ENCODE results near the gene NPM3.
"Not testable (repeated sequence)": the region's sequence is repeated elsewhere in the genome, so short reads cannot be mapped to it uniquely, and the experiment has no call there.

NPM3 gene

DNA sequence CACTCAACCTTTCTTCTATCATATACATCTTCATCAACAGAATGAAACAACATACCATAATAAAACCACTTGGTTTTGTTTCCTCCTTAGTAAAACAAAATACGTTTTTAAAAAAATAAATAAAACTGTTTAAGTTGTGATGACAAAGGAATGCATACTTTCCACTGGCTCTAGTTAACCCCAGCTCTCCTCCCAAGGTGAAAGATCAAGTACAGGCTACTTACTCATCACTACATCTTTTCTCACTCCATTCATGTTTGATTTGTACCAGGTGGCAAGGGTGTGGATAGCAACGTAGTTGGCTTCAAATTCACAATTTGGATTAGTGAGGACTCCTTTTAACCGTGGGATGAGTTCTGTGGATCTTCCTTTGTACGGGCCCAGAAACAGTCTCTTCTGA, 20.3 kb upstream of the NPM3 start:
- no peak for DNase-seq (ENCODE audit: low spot score)

DNA sequence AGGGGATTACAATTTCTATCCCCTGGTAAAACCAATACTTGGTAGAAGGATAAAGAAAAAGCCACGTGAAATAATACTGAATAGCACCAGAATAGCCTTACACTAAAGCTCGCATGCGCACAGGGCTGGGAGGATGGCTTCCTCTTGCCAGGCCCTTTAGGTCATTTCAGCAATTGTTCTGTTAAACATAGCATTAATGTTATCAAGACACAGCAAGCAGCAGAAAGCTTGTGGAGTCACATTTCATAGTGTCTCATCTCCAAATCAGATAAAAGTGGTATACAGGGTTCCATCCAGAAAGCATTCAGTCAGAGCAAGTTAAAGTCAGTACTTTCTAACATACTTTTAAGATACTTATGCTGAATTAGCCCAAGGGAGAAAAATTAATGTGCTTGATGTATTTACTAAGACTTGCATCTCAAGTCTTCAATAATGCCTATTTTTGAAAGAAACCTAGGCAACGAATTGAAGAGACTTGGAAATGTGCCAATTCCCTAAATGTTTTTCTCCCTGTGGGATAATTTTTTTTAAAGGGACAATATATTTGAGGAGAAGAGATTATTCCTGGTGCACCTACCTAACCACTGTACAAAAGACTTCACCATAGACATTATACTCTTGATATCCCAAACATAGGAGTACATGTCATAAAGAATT, 14.3 kb upstream of the NPM3 start:
- DNase-seq (ENCODE audit: low spot score), result no peak

DNA sequence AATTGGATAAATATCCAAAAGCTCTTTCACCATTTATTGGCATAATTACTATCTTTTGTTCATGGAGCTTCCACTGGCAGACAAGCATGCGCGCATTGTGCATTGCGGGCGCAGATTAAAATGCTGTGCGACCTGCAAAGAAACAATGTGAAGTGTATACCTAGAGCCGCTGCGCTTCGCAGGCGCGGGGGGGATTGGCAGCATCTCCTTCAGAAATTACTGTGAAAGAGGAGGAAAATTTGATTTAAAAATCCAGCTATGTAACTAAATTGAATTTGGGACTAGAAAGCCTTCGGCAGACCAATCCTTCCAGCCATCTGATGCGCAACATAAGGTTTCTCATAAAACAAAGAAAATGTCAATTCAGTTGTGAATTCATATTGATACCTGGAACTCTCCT, 10.3 kb upstream of the NPM3 start:
- no peak for DNase-seq (ENCODE audit: low spot score)

DNA sequence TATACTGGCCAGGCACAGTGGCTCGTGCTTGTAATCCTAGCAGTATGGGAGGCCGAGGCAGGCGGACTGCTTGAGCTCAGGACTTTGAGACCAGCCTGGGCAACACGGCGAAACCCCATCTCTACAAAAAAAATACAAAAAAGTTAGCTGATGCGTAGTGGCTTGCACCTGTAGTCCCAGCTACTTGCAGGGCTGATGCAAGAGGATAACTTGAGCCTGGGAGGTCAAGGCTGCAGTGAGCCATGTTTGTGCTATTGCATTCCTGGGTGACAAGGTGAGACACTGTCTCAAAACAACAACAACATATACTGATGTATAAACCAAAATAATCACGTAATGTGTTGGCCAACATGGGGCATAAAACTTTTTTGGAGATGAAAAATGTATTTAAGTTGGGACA, 6.4 kb upstream of the NPM3 start:
- DNase-seq (ENCODE audit: low spot score), result no peak

- not testable (repeated sequence) for DNase-seq (ENCODE audit: low spot score)
Measured at GRCh38 chr10:101789231-101789630, 6.0 kb upstream of the NPM3 start.

DNA sequence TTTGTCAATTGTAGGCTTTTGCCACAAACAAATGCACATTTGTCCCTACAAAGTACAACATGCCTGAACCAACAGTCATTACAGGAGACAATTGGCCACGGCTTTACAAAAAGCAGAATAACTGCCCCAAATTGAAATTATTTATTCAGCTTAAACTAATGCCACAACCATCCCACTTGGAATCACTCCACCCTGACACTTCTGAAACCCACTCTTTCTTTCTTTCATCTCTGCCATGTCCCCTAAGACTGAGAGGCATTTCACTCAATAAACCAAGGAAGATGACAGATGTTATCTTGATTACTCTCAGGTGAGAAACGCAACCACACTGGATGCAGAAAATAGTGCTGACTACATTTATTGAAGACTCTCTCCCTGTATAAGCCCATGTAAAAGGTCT, 2.6 kb upstream of the NPM3 start:
- DNase-seq (ENCODE audit: low spot score), result no peak

- DNase-seq (ENCODE audit: low spot score), result no peak
Measured at GRCh38 chr10:101784558-101784957, 1.3 kb upstream of the NPM3 start.

- no peak for DNase-seq (ENCODE audit: low spot score)
Measured at GRCh38 chr10:101783736-101784118, 481 bp upstream of the NPM3 start.

DNA sequence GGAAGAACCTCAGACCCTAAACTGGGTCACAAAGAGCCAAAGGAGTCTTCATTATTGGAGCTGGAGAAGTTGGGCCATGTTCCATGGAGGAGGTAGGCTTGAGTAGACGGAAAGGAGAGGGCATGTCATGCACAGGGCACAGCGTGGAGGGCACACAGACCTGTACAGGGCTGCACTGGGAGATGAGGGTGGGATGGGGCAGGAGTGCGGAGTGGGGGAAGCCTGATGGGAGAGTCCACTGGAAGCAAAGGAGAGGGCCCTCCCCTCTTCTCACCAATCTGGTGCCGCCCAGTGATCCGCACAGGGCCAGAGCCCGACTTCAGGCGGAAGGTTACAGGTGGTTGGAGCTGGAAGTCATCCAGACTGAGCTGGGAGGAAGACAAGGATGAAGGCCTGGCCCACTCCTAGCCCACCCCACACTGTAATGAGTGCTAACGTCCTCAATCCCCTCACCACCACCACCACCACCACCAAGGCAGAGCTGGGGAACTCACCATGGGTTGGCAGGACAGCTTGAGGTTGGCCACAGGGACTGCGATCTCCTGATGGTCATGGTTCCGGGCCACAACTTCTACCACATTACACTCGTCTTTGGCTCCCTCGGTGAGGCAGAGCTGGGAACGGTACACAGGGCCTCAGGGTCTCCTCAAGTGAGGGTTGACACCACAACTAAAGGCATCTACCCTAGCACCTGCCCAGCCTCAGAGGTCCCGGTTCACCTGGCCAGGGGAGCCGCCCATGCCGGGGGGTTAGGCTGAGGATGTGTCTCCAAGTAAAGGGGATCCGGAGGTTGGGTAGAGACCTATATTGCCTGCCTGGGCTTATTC, 1.0 kb downstream of the NPM3 start:
- DNase-seq (ENCODE audit: low spot score), result no peak

- DNase-seq (ENCODE audit: low spot score), result no peak
Measured at GRCh38 chr10:101781655-101781983, 1.6 kb downstream of the NPM3 start.

DNA sequence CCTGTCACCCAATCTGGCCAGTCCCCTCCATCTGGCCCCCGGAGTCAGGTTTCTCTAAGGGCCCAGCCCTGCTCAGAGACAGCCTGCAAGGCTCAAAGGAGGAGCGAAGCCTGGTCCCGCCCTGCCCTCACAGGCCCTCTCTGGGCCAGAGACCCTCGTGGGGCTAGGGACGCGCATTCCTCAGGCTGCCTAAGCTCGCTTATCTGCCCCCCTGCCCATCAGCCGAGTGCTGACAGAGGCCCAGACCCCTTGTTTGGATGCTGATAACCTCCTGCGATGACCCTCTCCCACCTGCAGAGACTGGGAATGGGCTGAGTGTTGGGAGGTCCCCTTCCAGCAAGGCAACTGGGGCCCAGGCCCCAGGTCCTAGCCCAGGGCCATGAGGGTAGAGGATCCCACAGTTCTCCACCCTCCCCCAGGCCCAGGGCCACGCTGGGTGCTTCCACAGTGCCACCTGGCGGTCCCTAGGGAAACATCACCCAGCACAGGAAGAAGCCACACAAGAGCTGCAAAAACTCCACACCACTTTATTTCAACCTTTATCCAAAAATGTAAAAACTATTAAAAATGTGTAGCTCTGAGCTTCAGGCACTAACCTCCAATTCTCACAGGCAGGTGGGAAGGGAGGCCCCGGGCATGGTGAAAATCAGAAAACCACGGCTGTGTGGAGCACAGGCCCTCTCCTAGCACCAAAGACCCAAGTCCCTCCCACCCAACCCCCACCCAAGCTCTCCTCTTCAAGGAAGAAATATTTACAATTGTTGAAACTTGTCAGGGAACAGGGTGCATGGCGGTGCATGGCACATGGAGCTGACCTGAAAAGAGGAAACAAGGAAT, 2.2 kb downstream of the NPM3 start:
- peak; percentile 59 for DNase-seq (ENCODE audit: low spot score)

DNA sequence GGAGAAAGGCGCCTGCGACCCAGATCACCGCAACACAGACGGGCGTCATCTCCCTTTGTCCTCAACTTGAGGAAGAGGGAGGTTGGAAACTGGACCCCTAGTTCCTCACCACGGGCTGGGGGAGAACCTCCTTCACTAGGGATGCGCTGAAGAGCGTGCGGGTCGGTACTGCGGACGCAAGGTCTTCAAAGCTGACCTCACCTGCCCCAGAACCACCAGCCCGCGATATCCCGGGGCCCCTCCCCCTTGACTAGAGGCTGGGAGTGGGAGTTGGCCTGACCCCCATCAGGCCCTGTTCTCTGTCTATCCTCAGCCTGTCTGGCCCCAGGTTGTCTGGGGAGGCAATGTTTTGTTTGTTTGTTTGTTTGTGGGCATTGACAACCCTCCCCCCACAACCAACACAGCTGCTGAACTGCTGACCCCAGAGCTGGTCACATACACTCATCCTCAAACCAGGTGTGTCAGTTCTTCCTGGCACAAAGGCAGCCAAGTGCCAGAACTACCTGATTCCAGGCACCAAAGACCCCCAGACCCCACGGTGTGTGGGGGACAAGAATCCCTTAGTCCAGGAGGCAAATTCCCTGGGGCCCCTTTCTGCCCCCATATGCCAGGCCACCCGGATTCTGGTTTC, 2.9 kb downstream of the NPM3 start:
- no peak for DNase-seq (ENCODE audit: low spot score)

GRCh38 chr10:101779544-101780186, 3.6 kb downstream of the NPM3 start:
- DNase-seq (ENCODE audit: low spot score), result peak; percentile 34

- no peak for DNase-seq (ENCODE audit: low spot score)
Measured at GRCh38 chr10:101778781-101779543, 4.3 kb downstream of the NPM3 start.

GRCh38 chr10:101778151-101778780, 5.0 kb downstream of the NPM3 start:
- DNase-seq (ENCODE audit: low spot score), result no peak

GRCh38 chr10:101777619-101778145, 5.6 kb downstream of the NPM3 start:
- no peak for DNase-seq (ENCODE audit: low spot score)

DNA sequence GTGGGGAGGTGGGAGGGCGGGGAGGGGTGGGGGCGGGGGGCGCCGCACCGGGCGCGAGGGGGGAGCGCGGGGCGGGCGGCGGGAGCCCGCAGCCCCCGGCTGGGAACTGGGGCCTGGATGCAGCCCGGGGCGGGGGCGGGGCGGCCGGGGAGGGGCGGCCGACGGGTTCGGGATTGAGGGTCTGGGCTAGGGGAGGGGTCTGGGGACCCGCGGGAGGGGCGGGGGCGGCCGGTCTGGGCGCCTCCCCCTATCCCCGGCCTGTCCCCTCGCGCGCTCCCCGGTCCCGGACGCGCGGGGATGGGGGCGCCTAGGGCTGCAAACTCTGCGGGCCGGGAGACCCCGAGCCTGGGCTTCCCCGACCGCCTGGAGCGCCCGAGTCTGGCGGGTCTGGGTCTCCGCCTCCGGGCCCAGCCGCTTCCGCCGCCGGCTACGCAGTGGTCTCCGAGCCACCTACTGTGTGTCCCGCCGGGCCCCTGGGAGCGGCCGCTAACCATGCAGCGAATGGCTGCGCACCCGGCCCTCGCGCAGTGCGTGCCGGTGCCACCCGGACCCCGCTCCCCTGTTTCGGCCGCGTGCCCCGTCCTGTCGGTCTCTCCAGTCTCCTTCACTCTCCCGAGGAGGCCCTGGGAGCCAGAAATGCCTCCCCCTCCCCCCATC, 7.0 kb downstream of the NPM3 start:
- no peak for DNase-seq (ENCODE audit: low spot score)

DNA sequence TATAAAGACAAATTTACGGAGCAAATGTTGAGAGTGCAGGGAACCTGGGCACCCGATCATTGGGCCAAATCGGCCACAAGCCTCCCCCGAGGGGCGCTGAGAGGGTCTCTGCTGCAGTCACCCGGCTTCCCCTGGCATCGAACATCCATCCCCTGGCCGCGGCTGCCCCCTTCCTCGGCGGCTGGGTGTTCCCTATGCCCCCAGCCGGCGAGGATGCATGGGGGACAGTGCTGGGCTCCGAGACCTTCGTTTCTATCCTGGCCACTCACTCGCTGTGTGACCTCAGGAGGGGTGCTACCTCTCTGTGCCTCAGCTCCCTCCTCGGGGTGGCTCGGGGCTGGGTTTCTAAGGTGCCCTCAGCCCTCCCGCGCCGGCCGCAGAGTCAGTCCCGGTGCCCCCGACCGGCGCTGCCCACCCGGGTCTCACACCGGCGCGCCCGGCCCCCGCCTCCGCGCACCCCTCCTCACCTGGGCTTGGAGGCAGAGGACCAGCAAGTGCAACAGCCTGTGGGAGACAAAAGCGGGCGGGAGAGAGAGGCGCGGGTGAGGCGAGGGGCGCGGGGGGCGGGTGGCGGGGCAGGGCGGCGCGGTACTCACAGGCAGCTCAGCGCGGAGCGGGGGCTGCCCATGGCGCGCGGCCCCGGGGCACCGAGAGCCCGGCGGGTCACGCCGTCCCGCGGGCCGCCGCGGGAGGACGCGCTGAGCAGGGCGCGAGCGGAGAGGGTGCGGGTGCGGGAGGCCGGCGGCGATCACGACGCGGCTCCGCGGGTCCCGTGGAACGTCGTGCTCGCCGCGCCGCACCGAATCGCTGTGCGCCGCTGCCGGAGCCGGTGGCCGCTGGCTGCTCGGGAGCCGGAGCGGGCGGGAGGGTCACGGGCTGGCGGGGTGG, 7.7 kb downstream of the NPM3 start, which contains the start of gene FGF8:
FGF8 (minus strand) TSS at position 842 of the 888 bp plus-strand sequence; CDS start at position 628, 214 bp downstream.
- DNase-seq (ENCODE audit: low spot score), result no peak
